MCF 10A (cell line): ENCODE data around the gene VAV2. TPM values are rescaled to one million over a fixed set of nuclear protein-coding genes. Genes with fewer than 3 reads are reported as not detected.

ENCODE experiments used
- BruUV-seq: library from RNA; stranded (reverse); fragments of 400-500 nt; replicated peaks from 2 replicates; lab custom pipeline; 2021; lab: Mats Ljungman, UMichigan
- CTCF ChIA-PET: fragments of 300-600 bp; sonication (Branson Sonifier 250); formaldehyde crosslinking; extraction: SDS; loops from one replicate; lab custom pipeline; 2021; ENCODE audit warnings: antibody characterized with exemption, inconsistent platforms; lab: Yijun Ruan, JAX
- POLR2A ChIA-PET: fragments of 300-600, 350-650 bp; sonication (Branson Sonifier 250); formaldehyde crosslinking; extraction: SDS; loops from one replicate; lab custom pipeline; 2020; ENCODE audit warnings: antibody characterized with exemption, inconsistent platforms; lab: Yijun Ruan, JAX
- DNase-seq: peaks from one replicate; pipeline ENCODE4 v3.0.0-alpha.2; 2018; ENCODE audit not compliant: unreplicated experiment
- H3K27ac Mint-ChIP-seq: one replicate; pipeline ENCODE4 v1.8.0; 2022; ENCODE audit warnings: mild to moderate bottlenecking, low read depth, mixed read lengths; ENCODE audit not compliant: unreplicated experiment
- H3K27me3 Mint-ChIP-seq: one replicate; pipeline ENCODE4 v1.8.0; 2022; ENCODE audit warnings: mixed read lengths; ENCODE audit not compliant: insufficient read depth, unreplicated experiment
- H3K36me3 Mint-ChIP-seq: one replicate; pipeline ENCODE4 v1.8.0; 2022; ENCODE audit warnings: mild to moderate bottlenecking, moderate library complexity, mixed read lengths; ENCODE audit not compliant: insufficient read depth, unreplicated experiment
- H3K4me1 Mint-ChIP-seq: one replicate; pipeline ENCODE4 v1.8.0; 2022; ENCODE audit warnings: mixed read lengths; ENCODE audit not compliant: insufficient read depth, unreplicated experiment
- H3K4me3 Mint-ChIP-seq: one replicate; pipeline ENCODE4 v1.8.0; 2022; ENCODE audit warnings: mild to moderate bottlenecking, moderate library complexity, mixed read lengths; ENCODE audit not compliant: unreplicated experiment
- H3K9me3 Mint-ChIP-seq: one replicate; pipeline ENCODE4 v1.8.0; 2022; ENCODE audit warnings: mixed read lengths; ENCODE audit not compliant: unreplicated experiment
- intact Hi-C: fragments of 100-400 bp; cut with micrococcal nuclease; formaldehyde crosslinking; loops from 2 replicates; pipeline ENCODE4 v1.14.1; 2022
- total RNA-seq: library from RNA; stranded (reverse); gene quantifications from 2 replicates; pipeline ENCODE4 v1.2.3, GENCODE V29; 2022
- TF ChIP-seq, protein P1 (sequence below): fragments of 200-600 bp; IDR thresholded peaks from one replicate; pipeline ENCODE4 v1.8.0; 2022; ENCODE audit warnings: antibody characterized with exemption, mild to moderate bottlenecking; ENCODE audit not compliant: unreplicated experiment

Gene VAV2
- total RNA-seq, 1 experiment from 2014 or later = 31.0 TPM

GRCh38 chr9:134035041-134036039 lies 43.2 kb upstream of the VAV2 start:
- H3K27me3 Mint-ChIP-seq = no peaks in the 10 kb centered on the region
- DNase-seq = no peak
- no peaks in the 10 kb centered on the region for H3K9me3 Mint-ChIP-seq
- H3K36me3 Mint-ChIP-seq = peaks cover 71% of the 10 kb centered on the region
- no peaks in the 10 kb centered on the region for H3K4me1 Mint-ChIP-seq
- no peak overlapping the region for H3K27ac Mint-ChIP-seq
- H3K4me3 Mint-ChIP-seq = no peak overlapping the region
- intact Hi-C loops = no loop called here
- TF ChIP-seq, protein P1, sequence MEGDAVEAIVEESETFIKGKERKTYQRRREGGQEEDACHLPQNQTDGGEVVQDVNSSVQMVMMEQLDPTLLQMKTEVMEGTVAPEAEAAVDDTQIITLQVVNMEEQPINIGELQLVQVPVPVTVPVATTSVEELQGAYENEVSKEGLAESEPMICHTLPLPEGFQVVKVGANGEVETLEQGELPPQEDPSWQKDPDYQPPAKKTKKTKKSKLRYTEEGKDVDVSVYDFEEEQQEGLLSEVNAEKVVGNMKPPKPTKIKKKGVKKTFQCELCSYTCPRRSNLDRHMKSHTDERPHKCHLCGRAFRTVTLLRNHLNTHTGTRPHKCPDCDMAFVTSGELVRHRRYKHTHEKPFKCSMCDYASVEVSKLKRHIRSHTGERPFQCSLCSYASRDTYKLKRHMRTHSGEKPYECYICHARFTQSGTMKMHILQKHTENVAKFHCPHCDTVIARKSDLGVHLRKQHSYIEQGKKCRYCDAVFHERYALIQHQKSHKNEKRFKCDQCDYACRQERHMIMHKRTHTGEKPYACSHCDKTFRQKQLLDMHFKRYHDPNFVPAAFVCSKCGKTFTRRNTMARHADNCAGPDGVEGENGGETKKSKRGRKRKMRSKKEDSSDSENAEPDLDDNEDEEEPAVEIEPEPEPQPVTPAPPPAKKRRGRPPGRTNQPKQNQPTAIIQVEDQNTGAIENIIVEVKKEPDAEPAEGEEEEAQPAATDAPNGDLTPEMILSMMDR = no peak
- BruUV-seq = no TSS peak
- ChIA-PET POLR2A (interaction anchor here (0.6 to 1.8 kb wide), 2 partner anchors 20 to 265 kb away, joined by 4 to 5 read pairs; no protein-coding TSS in a partner anchor), CTCF (interaction anchor here (0.8 to 1.2 kb wide), 4 partner anchors 9 to 253 kb away, joined by 3 to 4 read pairs (median 4); no protein-coding TSS in a partner anchor)

- intact Hi-C loops = no loop called here
- H3K27ac Mint-ChIP-seq = no peak overlapping the region
- ChIA-PET CTCF (interaction anchor here (0.5 to 1.3 kb wide), 5 partner anchors 16 to 1456 kb away, joined by 3 to 4 read pairs (median 4); no protein-coding TSS in a partner anchor), POLR2A (interaction anchor here (0.6 kb wide), 1 partner anchor 264 kb away, joined by 5 read pairs; no protein-coding TSS in a partner anchor)
- BruUV-seq = no TSS peak
- TF ChIP-seq, protein P1 = no peak
- DNase-seq = no peak
- no peaks in the 10 kb centered on the region for H3K4me1 Mint-ChIP-seq
- peaks cover 63% of the 10 kb centered on the region for H3K36me3 Mint-ChIP-seq
- no peaks in the 10 kb centered on the region for H3K9me3 Mint-ChIP-seq
- H3K27me3 Mint-ChIP-seq = no peaks in the 10 kb centered on the region
- no peak overlapping the region for H3K4me3 Mint-ChIP-seq
Observed at GRCh38 chr9:134034215-134035040, 42.3 kb upstream of the VAV2 start.

DNA sequence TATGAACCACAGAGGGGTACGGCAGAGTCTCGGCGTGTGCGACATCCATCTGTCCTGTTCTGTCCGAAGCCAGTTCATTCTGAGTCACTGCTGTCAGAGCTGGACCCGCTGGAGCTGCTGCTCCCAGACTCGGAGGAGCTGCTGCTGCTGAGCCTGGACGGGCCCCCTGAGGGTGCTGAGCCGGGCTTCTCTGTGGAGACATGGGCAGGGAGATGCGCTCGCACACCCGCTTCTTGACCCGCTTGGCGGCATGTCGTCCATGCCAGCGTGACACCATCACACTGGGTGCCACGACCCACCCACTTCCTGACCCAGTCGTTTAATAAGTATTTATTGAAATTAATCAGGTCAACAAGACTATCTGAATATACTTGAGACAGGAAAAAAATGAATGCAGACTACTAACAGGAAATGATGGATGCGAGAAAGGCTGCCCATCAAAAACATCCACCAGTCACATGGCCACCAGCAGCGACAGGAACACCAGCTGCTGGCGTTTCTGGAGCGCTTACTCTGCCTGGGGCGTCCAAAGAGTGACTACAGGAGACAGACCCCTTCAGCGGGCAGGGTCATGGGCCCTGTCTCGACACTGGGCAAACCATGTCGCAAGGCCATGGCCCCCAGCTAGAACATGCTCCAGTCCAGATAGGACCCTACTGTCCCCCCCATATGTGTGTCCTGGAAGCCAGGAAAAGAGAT lies 41.5 kb upstream of the VAV2 start:
- POLR2A ChIA-PET = no interaction called here
- H3K4me3 Mint-ChIP-seq = no peak overlapping the region
- TF ChIP-seq, protein P1 = no peak
- intact Hi-C loops = no loop called here
- BruUV-seq = no TSS peak
- H3K27ac Mint-ChIP-seq = no peak overlapping the region
- no peaks in the 10 kb centered on the region for H3K4me1 Mint-ChIP-seq
- no peaks in the 10 kb centered on the region for H3K27me3 Mint-ChIP-seq
- no peak for DNase-seq
- CTCF ChIA-PET = interaction anchor here (0.5 to 1.3 kb wide), 4 partner anchors 17 to 904 kb away, joined by 3 to 4 read pairs (median 4); no protein-coding TSS in a partner anchor
- no peaks in the 10 kb centered on the region for H3K9me3 Mint-ChIP-seq
- H3K36me3 Mint-ChIP-seq = peaks cover 63% of the 10 kb centered on the region
